Bone marrow (tissue), 2 donors: Measurements from ENCODE around the gene PBRM1.

Source experiments
- DNase-seq, 2 donors: peaks; one replicate each; lab custom pipeline; 2025; lab: John Stamatoyannopoulos, UW

The PBRM1 gene

GRCh38 chr3:52574056-52574965 lies 111.4 kb downstream of the PBRM1 start:
- DNase-seq: no peak

GRCh38 chr3:52572221-52572620 lies 113.5 kb downstream of the PBRM1 start:
- no peak for DNase-seq

- DNase-seq: no peak
Observed at GRCh38 chr3:52570076-52570475, 115.6 kb downstream of the PBRM1 start.

- DNase-seq: no peak
Observed at GRCh38 chr3:52568069-52568468, 117.6 kb downstream of the PBRM1 start.

GRCh38 chr3:52563984-52564383 lies 121.7 kb downstream of the PBRM1 start:
- DNase-seq: no peak

- DNase-seq: no peak
Observed at GRCh38 chr3:52561028-52561747, 124.5 kb downstream of the PBRM1 start.

- DNase-seq: no peak
Observed at GRCh38 chr3:52558436-52558835, 127.3 kb downstream of the PBRM1 start.

GRCh38 chr3:52557011-52557960 lies 128.4 kb downstream of the PBRM1 start:
- no peak for DNase-seq

- no peak for DNase-seq
Observed at GRCh38 chr3:52555056-52555455, 130.7 kb downstream of the PBRM1 start.

- no peak for DNase-seq
Observed at GRCh38 chr3:52554026-52554755, 131.5 kb downstream of the PBRM1 start.

- no peak for DNase-seq
Observed at GRCh38 chr3:52552089-52552488, 133.6 kb downstream of the PBRM1 start.

GRCh38 chr3:52551118-52551517 lies 134.6 kb downstream of the PBRM1 start:
- DNase-seq: no peak

- no peak for DNase-seq
Observed at GRCh38 chr3:52547143-52547542, 138.6 kb downstream of the PBRM1 start.

GRCh38 chr3:52546111-52546901 lies 139.4 kb downstream of the PBRM1 start:
- DNase-seq: no peak

GRCh38 chr3:52544937-52545336 lies 140.8 kb downstream of the PBRM1 start:
- DNase-seq: no peak

GRCh38 chr3:52541050-52541449 lies 144.7 kb downstream of the PBRM1 start:
- DNase-seq: no peak

GRCh38 chr3:52539010-52539653 lies 146.6 kb downstream of the PBRM1 start:
- DNase-seq: no peak

- DNase-seq: no peak
Observed at GRCh38 chr3:52537726-52538421, 147.8 kb downstream of the PBRM1 start.

GRCh38 chr3:52537165-52537620 lies 148.5 kb downstream of the PBRM1 start:
- DNase-seq: no peak
